Renal cortex interstitium (tissue), 11 donors: ENCODE data around the gene LRP8. TPM values are rescaled to one million over a fixed set of nuclear protein-coding genes. Genes with fewer than 3 reads are reported as not detected.

Experiments used
- DNase-seq, 11 donors: peaks; one replicate each; pipeline ENCODE4 v3.0.0-alpha.2; 2013; ENCODE audit warnings: low read depth in 9 of 11, low spot score in 4 of 11; ENCODE audit errors: extremely low read depth in 1 of 11
- polyA plus RNA-seq, 3 donors: library from polyadenylated mRNA; unstranded; fragments of 120-200 nt; gene quantifications; one replicate each; pipeline ENCODE4 v1.2.1, GENCODE V29; 2013; ENCODE audit not compliant: insufficient read length in 3 of 3

The LRP8 gene
- polyA plus RNA-seq, 3 donors = 5.7 to 6.9 (median 6.6) TPM

DNA sequence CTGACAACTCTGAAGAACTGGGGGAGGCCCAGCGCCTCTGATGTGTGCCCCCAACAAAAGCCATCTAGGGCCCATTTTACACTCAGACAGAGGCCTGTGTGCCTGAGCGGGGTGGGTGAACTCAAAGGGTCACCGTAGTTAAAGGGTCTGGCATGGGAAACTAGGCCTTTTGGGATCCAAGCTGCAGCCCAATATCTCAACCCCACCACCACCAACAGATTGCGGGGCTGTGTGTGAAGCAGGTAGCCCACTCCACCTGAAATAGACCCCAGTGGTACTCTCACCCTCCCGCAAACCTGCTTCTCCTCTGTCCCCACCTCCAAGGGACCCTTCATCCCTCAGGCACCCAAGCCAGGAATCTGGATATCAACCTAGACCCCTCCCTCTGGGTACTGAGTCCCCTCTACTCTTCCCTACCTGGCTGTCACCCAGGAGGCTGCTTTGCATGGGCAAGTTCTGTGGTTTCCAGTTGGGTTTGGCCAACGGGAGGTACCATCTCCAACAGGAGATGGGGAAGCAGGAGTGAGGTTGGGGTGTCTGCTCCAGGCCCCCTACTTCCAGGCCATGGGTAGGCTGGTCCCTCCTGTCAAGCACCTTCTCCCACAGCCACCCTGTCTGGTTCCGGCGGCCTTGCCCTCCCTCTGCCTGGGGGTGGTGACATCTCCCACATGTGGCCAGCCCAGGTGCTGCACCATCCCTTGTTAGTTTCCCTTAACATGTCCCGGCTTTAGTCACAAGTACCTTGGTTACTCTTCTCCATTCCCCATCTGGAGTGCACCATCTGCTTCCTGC lies 35.2 kb upstream of the LRP8 start:
- DNase-seq = no peak

DNA sequence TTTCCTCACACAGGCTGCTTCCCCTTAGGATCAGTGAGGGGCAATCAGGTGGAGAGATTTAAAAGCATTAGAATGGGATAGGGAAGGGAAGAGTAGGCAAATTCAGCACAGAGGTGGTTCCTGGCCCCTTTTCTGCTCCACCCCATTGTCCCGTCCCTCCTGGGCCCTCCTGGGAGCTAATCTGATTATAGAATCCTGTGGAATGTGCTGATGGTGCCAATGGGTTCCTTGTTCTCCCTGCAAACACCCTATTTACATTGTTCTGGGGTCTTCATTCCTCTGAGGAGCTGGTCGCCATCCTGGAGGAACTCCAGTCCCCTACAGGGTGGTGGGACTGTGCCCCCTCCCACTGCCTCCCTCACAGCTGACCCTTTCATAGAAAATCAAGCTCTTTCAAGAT lies 34.4 kb upstream of the LRP8 start:
- DNase-seq = no peak

DNA sequence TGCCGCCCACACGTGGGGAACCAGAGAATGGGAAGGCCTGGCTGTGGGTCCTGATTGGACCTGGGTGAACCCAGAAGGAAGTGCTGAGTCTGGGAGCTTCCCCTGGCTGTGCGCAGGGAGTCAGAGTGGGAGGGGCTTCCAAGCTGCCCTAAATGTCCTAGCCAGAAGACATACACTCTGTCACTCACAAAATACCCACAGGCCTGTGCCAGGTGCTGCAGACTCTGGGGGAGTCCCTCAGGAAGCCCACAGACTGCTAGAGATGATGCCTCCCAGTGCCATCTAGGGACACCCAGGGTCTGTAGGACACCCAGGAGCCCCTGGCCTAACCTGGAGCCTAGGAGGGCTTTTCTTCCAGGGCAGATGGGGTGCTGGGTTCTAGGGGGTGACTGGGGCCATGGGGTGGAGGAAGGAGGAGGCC lies 33.7 kb upstream of the LRP8 start:
- no peak for DNase-seq

DNA sequence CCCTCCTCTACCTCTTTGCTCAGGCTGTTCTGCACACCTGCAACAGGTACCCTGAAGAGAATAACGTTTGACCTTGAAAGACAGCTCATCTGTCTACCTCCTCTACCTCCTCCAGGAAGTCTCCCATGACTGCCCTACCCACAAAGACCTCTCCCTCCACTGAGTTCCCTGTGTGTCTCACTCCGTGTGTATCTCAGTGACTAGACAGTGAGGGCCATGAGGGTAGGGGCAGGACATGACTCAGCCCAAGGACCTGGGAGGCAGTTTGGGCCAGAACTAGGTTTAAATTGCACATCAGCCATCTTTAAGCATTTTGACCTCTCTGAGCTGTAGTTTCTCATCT lies 32.0 kb upstream of the LRP8 start:
- DNase-seq = no peak

DNA sequence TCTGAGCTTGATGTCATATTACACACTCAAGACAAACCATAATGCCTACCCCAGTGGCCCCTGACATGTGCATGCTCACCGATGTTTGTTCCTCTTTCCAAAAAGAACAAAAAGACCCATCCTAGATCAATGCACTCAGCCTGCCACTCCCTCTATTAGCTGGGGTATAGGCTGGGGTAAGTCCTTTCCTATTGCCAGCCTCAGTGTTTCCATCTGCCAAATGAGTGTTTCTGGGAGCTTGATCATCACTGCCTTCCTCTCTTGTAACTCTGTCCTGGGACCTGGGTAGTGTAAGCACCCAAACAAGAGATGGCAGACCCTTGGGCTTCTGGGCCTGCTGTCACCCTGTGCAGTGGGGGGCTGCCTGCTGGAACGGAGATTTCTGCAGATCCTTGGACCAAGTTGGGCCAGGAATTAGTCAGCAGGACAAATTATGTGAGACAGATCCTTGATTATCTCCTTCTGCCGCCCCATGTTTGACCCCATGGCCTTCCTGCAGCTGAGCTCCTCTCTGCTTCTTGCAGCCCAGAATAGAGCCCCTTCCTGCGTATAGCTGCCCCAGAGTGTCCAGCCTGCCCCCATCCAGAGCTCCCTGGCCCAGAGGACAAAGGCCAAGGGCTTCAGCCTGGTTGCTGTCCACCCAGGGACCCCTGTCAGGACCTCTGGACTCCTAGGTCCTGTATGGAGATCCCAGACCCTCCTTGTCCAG lies 31.5 kb upstream of the LRP8 start:
- no peak for DNase-seq

DNA sequence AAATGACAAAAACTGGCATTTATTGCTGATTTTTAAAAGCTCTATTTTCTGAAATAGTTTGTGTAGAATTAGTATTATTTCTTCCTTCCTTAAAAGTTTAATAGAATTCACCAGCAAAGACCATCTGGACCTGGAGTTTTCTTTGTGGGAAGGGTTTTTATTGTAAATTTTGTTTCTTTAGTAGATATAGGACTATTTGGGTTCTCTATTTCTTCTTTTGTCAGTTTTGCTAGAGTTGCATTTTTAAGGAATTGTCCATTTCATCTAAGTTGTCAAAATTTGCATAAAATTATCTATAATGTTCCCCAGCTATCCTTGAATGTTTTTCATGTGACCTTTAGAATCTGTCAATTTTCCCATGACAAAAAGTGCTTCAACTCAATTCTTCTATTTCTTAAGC lies 28.8 kb upstream of the LRP8 start:
- no peak for DNase-seq

DNA sequence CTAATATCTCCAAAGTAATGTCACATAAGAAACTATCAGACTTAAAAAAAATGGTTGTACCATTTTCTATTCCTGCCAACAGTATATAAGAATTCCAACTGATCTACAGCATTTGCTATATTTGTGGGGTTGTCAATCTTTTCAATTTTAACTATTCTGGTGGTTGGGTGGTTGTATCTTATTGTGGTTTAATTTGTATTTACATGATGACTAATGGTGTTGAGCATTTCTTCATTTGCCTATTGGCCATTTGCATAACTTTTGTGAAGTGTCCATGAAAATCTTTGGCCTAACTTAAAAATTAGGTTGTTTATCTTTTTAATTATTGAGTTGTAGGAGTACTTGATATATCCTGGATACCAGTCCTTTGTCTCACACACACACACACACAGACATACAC lies 26.2 kb upstream of the LRP8 start:
- DNase-seq = no peak

DNA sequence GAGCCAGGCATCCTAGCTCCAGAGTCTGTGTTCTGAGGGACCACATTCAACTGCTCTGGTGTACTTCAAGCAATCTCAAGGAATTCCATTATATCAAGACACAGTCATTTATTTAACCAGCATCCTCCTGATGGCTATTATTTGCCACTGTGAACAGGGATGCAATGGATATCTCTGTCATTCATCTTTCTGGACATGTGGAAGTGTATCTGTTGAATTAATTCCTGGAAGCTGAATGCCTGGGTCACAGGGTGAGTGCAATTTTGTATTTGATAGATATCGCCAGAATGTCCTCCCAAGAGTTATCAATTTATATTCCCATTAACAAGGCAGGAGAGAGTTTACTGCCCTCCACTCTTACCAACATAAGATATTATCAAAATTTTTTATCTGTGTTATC lies 24.7 kb upstream of the LRP8 start:
- no peak for DNase-seq

DNA sequence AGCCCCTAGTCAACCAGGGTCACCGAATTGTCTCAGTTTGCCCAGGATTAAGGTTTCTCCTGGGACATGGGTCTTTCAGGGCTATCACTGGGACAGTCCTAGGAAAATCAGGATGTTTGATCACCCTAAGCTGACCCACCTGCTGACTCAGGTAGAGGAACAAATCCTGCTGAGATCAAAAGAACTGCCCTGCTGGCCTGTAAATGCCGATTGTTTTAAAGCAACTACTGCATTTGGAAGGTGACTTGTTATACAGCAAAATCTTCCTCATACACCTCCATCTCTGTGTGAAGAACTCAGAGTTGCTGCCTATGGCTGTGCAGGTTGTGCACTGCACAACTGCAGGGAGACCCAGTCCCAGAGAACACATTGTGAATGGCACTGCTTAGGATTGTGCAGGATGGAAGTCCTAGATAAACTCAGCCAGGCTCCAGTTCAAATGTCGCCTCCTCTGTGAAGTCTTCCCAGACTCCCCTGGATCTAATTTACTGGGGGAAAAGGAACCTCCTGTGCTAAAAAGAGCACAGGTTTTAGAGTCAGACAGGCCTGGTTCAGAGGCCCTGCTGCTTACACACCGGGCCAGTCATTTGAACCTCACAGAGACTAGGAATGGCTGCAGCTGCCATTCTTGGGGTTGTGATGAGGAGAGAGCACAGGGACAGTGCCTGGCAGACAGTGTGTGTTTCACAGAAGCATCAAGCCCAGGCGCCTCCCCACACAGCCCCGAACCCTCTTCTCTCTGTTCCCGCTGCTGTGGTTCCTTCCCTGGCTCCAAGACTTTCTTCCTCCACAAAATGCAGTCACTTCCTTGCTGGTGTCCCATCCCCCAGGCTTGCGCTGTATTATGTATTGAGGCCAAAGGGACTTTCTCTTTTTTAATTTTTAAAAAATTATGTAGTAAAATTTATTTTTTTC lies 23.2 kb upstream of the LRP8 start:
- no peak for DNase-seq

DNA sequence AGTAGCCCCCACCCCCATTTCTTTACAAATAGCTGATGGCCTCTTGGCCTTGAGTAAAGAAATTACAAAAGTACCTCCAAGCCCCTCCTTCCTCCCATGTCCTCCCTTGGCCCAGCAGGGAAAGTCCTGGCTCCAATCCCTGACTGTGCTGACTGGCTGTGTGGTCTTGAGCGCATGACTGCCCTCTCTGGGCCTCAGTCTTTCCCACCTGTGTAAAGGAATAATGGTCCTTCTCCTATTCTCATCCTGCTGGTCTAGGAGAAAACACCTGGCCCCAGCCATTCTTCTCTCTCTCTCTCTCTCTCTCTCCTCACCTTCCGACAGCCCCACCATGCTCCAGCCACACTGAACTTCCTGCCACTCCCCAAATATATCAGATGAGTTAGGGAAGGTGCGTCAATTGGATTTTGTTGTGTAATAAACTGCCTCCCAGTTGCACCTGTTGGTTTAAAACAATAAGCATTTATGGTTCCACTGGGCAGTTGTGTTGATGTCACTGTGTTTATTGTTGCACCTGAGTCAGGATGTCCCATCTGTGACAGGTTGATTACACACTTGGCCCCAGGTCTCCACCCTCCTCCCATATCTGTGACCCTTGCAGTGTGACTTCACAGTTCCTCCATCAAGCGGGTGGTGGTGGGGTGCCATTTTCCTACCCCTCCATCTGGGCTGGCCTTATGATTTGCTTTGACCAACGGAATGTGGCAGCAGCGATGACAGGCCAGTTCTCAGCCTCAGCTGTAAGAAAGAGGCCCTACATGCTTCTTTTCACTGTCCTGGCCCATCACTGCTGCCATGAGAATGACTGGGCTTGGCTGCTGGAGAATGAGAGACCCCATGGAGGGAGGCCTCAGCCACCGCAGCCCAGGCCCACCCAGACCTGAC lies 22.3 kb upstream of the LRP8 start:
- DNase-seq = no peak

DNA sequence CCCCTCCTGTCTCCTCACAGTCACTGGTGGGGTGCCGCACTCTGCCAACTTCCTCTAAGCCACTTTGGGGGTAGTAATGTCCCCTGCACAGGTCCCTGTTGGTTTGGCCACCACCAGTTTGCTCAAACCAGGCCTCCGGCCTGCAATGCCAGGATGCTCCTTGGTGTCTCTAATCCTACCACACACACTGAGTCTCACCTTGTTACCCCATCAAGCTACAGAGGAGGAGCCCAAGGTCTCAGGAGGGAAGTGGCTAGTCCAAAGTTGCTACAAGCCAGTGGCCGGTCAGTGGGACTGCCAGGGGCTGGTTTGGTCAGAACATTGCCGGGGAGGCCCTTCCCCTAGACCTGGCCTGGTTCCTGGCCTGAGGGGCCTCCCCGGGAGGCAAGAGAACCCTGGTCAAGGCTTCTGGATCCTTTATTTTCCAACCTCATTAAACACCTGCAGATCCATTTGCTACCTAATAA lies 21.5 kb upstream of the LRP8 start:
- no peak for DNase-seq

DNA sequence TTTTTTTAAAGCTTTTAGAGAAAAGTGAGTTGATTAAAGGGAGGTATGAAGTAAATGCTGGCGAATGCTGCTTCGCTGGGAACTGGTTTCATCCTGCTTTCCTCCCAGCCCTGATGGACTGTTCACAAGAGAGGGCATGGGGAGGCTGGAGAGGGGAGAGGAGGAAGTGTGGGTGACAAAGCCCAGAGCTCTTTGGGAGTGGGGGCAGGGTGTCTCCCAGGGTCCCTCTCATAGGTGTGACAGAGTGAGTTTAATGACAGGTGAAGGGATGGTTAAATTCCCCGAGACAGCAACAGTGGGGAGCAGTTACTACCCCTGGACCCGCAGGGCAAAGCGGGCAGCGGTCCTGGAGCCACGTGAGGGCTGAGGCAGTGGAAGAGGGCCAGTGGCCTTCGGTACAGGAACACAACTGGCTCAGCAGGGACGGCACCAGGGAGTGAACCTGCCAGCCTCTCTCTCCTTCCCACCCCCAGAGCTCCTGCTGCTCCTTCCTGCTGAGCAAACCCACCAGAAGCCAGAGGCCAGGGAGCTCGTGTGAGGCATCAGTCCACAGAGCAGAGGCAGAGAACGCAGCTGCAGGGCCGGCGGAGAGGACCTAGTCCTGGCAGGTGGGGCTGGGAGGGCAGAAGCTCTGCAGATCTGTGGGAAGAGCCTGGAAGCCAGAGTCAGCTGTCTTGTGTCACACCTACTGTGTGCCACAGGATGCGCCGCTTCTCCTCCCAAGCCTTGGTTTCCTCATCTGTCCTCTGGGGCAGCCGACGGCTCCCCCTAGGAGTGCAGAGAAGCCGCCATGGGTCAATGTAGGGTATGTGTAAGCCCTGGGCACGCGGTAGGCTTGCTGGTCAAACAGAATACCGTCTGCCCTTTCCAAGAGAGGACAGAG lies 20.9 kb upstream of the LRP8 start:
- DNase-seq = no peak

DNA sequence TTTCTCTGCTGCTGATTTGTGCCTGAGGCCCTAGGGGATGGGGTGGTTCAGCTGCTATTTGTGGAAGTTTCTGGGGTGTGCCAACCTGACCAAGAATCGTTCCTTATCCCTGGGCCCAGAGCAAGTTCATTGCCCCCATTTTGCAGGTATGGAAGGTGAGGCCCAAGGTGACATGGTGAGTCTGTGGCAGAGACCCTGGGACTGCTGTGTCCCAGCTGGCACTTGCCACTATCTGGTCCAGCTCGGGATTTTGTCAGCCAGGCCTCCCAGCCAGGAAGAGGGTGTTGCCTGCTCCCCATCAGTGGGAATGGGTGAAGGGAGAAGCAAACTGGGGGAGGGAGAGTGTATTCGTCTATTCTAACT lies 18.9 kb upstream of the LRP8 start:
- DNase-seq = no peak

DNA sequence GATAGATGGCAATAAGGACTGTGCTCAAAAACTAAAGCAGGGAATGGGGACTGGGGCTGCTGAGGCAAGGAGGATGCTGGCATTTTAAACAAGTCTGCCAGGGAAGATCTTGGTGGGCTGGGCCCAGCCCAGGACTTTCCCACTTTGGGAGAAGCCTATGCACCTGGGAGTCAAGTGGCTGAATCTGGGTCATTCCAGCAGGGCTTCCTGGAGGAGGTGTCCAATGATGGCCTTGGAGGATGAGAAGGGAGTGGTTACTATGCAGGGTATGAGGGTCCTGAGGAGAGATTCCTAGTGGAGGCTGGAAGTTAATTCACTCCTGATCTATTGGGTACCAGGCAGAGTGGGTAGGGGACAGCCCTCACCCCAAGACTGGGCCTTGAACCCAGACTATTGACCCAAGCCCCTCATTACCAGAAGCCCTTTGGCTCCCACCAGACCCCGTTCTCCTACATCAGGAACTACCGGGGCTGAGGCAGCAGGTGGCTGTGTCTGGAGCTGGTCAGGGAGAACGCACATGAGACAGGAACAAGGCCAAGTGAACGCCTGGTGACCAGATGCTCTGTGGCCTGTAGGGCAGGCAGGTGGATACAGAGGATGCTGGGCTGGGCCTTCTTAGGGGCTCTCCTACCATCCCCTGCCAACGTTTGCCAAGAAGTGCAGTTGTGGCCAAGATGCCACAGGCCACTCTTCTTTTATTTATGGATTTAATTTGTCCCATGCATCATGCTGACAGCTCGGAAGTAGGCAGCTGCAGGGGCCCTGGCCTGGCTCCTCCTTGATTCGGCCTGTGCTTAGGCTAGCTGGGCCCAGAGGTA lies 18.3 kb upstream of the LRP8 start:
- DNase-seq = no peak

DNA sequence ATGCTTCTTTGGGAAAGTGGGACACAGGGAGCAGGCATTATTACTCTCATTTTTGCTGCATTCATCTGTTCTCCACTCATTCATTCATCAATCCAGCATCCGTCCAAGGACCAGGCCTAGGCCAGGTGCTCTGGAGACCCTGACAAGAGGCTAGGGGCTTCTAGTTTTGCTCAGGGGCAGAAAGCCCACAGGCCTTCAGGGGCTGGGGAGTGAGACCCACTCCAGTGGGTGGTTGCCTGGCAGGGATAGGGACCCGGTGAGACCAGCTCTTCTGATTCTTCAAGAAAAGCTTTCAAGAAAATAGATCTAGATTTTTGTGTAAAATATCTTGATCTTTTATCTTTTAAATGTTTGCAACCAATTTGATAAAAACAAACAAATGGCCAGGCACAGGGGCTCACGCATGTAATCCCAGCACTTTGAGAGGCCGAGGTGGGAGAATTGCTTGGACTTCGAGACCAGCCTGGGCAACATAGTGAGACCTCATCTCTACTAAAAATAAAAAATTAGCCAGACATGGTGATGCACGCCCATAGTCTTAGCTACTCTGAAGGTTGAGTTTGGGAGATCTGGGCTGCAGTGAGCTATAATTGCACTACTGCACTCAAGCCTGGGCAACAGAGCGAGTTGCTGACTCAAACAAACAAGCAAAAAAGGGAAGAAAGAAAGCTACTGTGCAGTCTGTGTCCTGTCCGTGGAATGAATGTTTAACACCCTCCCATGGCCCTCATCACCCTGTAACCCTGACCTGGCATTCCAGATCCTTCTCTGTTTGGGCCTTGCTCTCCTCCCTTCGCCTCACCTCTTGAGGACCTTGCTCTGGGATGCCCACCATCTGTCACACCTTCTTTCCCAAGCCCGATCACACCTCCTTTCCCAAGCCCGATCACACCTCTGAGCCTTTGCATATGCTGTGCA lies 17.3 kb upstream of the LRP8 start:
- DNase-seq = no peak
